GM19023 (cell line): ENCODE data around the gene ADCY5.

Source experiments
- ATAC-seq: cut with Tn5 transposase; IDR thresholded peaks from one replicate; pipeline ENCODE4 v1.9.1; 2021; ENCODE audit warnings: mild to moderate bottlenecking, moderate library complexity; ENCODE audit not compliant: unreplicated experiment

Gene ADCY5

DNA sequence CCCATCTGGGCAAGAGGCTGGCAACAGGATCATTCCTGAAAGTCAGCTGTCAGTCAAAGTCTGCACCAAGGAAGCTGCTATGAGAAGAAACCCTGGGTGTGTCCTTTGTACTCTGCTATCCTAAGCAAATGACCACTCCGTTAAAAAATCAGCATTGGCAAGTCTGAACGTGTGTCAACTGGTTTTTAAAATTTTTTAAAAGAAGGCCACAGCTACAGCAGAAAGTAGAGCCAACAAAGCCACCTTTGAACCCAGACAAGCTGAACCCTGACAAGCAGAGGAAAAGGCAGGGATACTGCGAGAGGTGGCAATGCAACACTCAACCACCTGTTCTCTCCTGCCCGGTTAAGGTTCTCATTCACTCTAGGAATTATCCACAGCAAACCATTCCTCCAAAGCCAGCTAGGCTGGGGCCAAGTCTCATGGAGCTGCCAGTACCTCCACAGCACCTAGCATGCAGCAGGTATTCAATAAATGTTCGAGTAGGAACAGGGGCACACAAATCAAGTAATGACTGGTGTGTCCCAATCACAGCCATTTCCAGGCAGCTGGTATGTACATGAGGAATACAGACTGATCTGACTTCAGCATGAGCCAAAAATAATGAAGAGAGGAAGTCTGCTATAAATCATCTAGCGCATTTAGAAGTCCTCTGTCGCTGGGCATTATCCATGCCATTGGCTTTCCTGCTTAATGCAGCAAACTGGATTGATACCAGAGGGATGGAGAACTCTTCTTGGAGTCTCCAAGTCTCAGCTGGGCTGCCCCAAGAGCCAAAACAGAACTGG is 76.0 kb downstream of the ADCY5 start:
- no peak for ATAC-seq

DNA sequence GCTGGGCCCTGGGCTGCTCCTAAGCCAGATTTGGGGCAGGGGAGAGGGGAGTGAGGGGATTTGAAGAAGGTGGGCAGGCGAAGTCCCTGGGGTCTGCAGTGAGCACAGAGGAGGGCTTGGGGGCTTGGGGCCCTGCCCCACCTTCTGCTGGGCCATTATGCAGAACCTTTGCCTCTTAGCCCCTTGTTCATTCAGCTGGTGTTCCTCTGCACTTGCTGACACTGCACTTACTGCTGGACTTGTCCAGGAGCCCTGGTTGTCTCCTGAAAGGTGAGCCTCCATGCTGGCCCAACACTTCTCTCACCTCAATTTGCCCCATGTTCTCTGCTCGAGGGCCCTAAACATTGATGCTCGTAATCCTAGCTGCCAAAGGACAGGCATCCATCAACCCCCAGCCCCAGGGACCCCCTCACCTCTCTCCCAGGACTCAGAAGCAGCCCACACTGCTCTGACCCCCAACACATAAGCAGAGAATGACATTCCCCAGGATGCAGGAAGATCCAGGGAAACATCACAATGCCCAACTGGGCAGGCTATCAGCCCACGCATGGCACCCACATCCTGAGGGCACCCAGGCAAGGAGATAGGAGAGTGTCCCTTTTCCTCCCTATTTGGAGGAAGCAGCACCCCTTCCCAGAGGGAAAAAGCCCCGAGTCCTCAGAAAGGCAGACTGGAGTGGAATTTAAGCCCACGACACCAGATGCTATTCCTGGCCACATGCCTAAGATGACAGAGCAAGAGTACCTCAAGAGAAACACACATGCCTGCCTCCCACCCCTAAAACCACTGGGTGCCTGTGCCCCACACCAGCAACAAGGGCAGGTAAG is 76.8 kb downstream of the ADCY5 start:
- ATAC-seq = no peak

DNA sequence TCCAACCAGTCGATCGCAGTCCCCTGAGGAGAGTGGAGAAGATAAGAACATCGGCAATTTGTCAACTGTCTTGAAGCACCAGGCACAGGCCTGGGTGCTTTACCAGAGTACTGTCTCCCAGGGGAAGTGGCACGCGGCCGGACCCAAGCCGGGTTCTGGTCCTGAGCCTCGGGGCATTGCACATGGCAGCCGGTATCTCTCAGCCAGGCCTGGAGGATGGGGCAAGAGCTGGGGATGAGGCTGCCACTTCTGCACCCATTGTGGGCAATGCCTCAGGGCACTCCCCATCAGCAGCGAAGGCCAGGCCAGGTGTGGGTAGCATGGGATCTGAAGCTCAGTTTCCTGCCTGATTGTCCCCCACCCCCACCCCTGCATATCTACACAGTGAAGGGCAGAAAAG is 77.5 kb downstream of the ADCY5 start:
- no peak for ATAC-seq

DNA sequence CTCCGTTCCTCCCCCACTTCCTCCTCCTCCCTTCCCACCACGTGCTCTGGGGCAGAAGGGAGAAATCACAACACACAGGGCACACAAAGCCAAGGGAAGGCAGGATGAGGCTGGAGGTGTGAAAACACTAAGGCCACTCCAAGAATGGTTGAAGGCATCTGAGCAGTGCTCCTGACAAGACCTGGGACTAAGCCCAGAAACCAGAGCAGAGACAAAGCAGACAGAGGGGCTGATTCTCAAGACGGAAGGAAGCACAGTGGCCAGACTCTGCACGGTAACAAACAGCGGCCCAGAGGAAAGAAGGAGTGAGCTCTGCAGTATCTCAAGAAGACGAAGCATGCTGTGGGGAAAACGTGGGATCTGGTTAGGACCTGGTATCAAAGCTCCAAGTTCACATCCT is 78.1 kb downstream of the ADCY5 start:
- ATAC-seq = no peak

DNA sequence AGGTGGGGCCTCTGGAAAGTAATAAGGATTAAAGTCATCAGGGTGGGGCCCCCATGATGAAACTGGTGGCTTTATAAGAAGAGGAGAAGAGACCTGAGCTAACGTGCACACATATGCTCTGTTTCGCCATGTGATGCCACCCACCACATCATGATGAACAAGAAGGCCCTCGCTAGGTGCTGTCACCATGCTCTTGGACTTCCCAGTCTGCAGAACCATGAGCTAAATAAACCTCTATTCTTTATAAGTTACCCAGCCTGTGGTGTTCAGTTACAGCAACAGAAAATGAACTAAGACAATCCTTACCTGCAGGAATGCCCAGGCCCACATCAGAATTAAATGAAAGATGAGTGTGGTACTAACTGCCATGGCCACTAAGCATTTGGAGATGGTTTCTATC is 79.8 kb downstream of the ADCY5 start:
- ATAC-seq = no peak

DNA sequence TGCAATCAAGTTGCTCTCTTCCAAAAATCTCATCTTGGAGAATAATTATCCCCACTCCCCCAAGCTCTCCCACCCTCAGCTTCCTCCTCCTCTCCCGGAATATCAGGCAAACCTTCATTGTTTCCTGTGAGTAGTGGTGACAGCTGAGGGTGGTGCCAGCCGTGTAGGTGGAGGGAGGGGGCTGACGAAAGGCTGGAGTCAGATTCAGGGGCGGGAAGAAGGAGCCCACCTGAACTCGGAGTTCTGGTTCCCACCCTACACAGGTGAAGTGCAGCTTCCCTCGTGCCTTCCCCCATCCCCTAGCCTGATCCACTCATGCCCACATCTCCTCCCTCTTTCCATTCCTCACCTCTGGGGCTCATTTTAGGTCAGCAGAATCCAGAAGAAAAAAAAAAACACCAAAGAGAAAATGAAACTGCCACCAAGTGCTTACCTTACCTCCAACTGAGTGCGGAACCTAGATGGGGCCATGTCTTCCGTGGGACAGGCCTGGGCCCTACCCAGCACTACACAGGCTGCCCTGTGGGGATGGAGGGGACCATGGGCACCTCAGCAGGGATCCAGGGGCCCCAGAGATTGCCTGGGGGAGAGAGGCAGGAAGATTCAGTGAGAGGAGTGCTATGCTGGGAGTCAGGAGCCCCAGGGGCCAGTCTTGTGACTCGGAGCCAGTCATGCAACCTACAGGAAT is 81.3 kb downstream of the ADCY5 start:
- no peak for ATAC-seq

DNA sequence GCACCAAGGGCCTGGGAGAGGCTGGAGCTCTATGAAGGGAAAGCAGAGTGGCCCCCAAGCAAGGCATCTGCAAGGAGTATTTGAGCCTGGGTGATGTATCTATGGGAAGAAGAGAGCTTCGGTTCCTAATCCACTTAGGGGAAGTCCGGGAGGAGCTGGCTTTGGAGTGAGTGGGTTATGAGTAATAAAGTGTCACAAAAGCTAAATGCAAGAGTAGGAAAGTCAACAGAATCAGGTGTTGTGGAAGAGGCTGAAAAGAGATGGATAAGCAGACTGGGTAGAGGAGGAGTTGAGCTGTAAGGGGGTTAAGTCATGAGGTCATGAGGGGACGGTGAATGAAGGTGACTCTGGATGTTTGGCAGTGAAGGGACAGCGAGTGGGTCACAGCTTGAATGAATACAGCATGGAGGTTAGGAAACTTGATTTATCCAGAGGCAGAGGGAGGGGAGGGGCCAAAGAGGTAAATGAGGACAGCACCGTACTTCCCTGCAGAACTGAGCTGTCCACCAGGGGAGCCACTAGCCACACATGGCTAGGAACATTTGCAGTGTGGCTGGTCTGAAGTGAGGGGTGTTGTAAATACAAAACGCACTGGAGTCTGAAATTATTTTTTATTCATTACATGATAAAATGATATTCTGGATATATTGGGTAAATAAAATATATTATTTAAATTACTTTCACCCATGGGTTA is 83.3 kb downstream of the ADCY5 start:
- no peak for ATAC-seq

DNA sequence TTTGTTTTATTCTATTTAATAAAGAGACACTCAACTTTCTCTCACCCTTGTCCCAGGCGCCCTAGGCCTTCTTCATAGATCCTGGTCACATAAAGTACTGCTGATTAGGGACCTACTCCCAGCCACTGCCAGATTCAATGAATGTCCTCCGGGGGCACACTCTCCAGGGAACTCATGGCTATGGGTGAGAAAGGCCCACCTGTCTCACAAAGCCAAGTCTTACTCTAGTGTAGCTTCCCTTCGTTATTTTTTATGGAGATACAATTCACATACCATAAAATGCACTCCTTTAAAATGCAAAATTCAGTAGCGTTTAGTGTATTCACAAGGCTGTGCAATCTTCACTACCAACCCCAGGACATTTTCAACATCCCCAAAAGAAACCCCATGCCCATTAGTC is 87.8 kb downstream of the ADCY5 start:
- no peak for ATAC-seq

DNA sequence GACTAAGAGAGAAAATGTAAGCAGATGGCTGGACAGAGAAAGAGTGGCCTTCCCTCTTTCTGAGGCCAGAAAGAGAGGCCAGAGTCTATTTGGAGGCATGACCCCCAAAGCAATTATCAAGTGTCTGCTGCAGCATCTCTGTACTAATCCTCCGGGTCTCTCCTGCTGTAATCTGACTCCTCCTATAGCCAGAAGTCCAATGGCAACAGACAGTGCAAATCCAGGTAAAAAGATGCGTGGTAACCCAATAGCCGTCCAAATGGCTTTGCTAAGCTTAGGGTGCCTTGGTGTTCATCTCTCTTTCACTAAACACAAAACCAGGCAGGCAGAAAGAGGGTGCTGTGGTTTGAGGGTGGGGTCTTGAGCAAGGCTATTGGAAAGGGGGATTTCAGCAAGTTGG is 91.6 kb downstream of the ADCY5 start:
- ATAC-seq = no peak

DNA sequence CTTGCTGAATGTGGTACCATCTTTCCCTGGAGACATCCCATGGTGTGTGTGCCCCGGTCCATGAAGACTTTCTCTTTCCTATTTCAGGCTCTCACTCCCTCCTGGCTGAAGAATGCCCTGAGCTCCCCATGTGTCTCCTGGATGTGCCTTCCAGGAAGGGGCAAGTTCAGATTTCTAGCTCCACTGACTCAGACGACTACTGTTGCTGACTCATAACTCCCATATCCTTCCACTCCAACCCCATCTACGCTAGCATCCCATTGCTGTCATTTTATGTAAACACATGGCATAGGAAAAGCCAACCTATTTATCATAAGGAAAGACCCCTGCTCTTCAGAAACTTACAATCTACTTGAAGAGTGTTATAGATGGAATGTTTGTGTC is 95.0 kb downstream of the ADCY5 start:
- no peak for ATAC-seq

DNA sequence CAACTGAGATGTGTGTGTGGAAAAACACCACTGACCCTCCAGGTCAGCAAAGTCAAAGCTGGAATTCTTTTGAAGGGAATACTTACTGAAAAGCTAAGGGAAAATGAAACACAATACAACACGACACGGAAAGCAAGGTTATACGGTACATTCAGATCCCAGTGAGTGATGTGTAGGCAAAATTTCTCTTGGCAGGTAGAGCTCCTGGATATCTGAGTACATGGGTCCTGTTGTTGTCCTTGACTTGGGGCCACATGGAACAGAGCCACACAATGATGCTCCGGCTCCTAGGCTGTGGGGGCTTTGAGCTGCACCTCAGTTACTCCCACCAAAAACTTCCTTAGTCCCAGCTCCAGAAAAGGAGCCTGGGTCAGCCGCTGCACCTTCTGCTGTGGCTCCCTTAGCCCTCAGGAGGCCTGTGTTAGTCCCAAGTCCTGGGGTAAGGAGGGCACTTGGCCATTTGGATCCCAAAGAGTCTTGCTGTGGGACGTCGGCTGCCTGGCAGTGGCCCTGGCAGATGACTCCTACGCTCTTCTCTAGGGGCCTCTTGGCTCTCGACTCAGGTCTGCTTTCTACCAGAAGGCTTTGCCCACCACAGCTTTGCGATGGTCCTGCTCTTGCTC is 95.6 kb downstream of the ADCY5 start:
- no peak for ATAC-seq

DNA sequence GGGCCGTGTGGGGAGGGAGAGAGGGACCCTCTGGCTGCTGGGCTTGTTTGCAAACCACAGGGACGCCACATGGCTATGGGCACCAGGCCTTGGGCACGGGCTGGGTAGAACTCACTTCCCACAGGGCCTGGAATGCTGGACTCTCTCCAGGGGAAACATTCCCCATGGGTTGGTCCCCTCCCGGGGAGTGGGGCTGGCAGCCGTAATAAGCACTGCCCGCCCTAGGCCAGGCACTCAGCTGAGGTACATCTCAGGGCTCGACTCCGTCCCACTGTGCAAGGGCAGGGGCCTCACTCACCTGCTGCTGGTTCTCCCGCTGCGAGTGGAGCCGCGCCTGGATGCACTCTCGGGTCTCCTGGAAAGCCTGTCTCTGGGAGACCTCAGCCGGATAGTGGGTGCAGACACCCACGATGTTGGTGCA is 96.7 kb downstream of the ADCY5 start:
- ATAC-seq = no peak

DNA sequence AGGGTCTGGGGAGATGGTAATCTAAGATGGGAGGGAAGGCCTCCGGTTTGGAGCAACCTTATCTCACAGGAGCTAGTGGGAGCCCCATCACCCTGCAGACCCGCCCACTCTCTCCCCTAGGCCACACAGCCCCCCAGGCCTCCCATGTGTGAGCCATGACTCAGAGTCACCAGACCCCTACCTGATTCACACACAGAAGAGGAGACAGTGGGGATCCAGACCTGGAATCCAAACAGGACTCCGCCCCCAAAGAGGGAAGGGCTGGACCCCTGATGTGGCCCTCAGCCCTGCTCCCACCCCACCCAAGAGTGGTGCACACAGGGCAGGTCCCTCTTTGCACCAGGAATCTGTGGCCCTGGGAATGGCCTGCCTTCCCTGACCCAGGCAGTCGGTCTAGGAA is 97.4 kb downstream of the ADCY5 start:
- ATAC-seq = no peak

DNA sequence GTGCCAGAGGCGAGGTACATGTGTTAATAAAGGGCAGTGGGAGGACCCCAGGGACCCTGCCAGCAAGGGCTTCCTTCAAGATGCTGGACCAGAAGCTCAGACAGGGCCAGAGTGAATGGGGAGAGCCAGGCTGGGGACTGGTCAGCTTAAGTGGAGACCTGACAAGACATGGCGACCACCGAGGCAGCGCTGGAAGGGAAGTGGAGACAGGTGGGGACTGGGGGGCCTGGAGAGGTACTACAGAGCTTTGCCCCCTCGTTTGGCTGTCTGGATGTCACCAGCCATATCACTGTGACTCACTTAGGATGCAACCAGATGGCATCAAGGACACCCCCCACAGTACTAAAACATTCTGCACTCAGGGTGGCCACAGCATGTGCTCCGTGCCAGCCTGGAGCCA is 97.9 kb downstream of the ADCY5 start:
- ATAC-seq = no peak

DNA sequence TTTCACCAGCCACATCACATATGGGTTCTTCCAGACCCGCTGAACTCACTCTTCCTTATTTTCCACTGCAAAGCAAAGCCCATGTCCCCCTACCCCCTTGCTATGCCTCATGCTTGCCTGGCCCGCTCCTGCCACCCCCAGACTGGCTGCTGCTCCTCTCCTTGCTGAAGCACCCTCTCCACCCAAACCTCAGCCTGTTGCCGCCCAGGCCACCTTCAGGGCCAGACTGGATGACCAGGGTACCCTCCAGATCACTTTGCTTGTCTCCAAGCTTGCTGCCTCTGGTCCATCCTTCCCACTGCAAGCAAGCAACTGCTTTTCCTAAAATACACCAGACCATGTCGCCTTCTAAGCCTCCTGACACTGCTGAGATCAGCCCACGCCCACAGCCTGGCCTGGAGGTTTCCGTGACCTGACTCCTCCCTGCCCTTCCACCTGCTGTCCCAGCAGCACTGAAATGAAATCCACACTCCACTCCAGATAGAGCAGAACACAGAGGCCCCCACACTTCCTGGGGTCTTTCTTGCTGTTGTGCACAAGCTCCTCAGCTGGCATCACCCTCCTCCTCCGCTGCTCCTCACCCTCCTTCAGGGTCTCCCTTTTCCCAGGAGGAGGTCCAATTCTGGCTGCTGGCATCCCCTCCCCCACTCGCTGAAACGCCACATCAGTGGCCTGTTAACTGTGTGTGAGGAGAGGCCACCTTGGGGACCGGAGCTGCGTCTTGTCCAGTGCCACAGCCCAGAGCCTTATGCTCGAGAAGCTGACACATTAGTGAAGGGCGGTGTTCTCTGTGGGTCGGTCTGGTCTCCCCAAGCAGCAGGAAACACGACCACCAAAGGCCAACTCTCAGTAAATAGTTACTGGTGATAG is 99.1 kb downstream of the ADCY5 start:
- ATAC-seq = no peak

DNA sequence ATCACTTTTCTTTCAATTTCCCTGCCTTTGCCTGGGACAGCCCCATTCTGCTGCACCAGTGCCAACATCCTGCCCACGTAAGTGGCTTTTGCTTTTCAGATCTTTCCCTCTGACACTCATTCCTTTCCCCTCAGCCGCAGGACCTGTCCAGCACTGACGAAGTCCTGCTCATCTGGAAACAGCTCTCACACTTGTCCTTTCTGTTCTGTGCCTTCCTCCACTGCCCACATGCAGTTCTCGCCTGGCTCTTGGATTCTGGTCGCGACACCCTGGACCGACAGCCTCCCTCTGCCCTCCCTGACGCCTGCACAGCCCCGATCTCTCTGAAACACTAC is 99.7 kb downstream of the ADCY5 start:
- ATAC-seq = no peak

DNA sequence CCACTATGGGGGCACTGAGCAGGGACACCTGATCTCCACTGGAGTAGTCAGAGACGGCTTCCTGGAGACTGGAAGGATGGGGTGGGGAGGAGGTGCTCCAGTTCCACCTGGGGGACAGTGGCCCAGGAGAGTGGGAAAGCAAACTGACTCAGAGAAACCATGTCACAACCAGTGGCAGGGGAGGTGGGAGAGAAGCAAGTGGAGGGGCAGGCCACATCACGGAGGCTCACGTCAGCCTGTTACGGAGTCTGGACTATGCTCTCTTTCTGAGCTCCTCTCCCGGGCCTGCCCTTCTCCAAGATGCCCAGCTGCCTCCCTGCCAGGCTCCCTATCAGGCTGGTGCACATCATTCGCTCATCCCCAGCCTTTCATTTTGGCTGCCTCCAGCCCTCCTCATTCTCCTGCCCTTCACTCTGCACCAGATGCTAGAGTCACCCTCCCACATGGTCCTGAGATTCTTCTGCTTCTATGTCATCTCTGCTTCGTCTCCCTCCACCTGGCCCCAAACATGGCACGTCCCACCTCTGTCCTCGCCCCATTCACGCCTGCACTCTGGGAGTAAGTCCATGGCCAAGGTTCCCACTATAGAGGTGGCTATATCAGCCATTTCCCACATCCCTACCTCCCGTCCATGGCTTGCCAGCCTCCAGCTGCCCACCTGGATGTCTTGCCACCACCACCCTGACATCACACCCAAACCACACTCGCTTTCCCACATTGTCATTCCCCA is 100.3 kb downstream of the ADCY5 start:
- ATAC-seq = no peak

DNA sequence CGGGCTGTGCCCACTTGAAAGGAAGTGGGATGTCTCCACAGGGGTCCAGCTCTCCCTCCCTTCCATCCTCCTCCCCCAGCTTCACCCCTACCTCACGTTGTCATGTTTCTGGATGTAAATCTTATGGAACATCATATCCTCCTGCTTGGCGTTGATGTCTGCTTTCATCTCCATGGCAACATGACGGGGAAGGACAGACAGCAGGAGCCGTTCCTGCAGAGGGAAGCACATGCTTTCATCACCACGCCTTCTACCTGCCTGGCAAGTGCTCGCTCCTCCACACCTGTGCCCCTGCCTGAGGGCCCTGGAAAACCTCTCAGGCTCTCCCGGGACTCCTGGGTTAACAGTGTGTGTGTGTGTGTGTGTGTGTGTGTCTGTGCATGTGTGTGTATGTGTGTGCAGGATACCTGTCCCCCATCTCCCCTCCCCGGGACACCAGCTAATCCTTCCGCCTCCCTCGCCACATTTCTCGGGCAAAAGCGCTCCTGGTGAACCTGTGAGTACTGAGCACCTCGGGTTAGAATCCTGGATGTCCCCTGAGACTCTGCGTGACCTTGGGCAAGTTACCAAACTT is 101.1 kb downstream of the ADCY5 start:
- no peak for ATAC-seq

DNA sequence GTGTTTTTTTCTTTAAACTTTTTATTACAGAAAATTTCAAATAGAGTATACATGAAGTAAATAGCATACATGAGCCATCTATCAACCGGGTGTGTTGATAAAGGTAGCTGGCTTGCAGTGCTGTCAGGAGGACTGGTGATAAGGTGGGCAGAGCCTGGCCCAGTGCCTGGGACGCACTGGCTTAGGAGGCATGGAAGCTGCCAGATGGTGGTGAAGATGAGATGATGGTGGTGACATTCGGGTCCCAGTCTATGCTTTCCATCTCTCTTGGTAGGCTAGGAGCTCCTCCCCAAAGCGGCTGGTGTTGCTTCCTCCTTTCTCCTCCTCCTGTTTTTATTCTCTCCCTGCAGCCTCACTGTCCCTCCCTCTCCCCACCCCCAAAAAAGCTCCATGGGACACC is 101.7 kb downstream of the ADCY5 start:
- no peak for ATAC-seq
